HepG2 (cell line): Measurements from ENCODE around the gene CDC42EP1.

Source experiments
- ATF7 ChIP-seq, 2 experiments: fragments of 450-650 bp in 1 of 2; sonication (generic) in 1 of 2; formaldehyde crosslinking in 1 of 2; IDR thresholded peaks; 2 replicates each; pipeline versions ENCODE4 v1.4.0 to v1.6.1; 2016 to 2020; ENCODE audit warnings: antibody characterized with exemption in 1 of 2, mild to moderate bottlenecking in 1 of 2, missing genetic modification reagents in 1 of 2
- CC2D1A ChIP-seq: sonication (generic); formaldehyde crosslinking; IDR thresholded peaks from 2 replicates; pipeline ENCODE4 v1.8.1; 2023; ENCODE audit warnings: mild to moderate bottlenecking, missing genetic modification reagents
- ETV5 ChIP-seq: IDR thresholded peaks from 2 replicates; pipeline ENCODE4 v1.6.1; 2018; ENCODE audit warnings: missing biosample characterization, missing genetic modification reagents, inconsistent platforms, borderline replicate concordance
- NFYB ChIP-seq: sonication (generic); formaldehyde crosslinking; IDR thresholded peaks from 2 replicates; pipeline ENCODE4 v1.4.0; 2020; ENCODE audit warnings: missing genetic modification reagents
- PCBP1 ChIP-seq: fragments of 200-400 bp; formaldehyde crosslinking; IDR thresholded peaks from 2 replicates; pipeline ENCODE4 v1.6.1; 2017; ENCODE audit warnings: mild to moderate bottlenecking, low read depth, low read length, borderline replicate concordance
- POLR2AphosphoS2 ChIP-seq: IDR thresholded peaks from 2 replicates; pipeline ENCODE4 v1.6.1; 2011; ENCODE audit warnings: low read depth, low read length, improper control_type of control experiment
- SIN3A ChIP-seq: IDR thresholded peaks from 2 replicates; pipeline ENCODE4 v1.6.1; 2011; ENCODE audit warnings: low read depth, mild to moderate bottlenecking, control low read depth, low read length, borderline replicate concordance
- TEAD3 ChIP-seq: optimal IDR thresholded peaks from 2 replicates; pipeline ENCODE3; 2016; ENCODE audit warnings: borderline replicate concordance
- ZBTB20 ChIP-seq: sonication (generic); formaldehyde crosslinking; IDR thresholded peaks from 2 replicates; pipeline ENCODE4 v1.8.1; 2023; ENCODE audit warnings: missing genetic modification reagents, low read depth, mild to moderate bottlenecking, borderline replicate concordance
- ZNF30 ChIP-seq: sonication (generic); formaldehyde crosslinking; IDR thresholded peaks from 2 replicates; pipeline ENCODE4 v1.5.0; 2020; ENCODE audit warnings: mild to moderate bottlenecking, missing genetic modification reagents
- TF ChIP-seq, protein P1 (sequence below): sonication (generic); formaldehyde crosslinking; IDR thresholded peaks from 2 replicates; pipeline ENCODE4 v1.5.0; 2020; ENCODE audit warnings: mild to moderate bottlenecking, missing genetic modification reagents
- TF ChIP-seq, protein P2 (sequence below): sonication (generic); formaldehyde crosslinking; IDR thresholded peaks from 2 replicates; pipeline ENCODE4 v1.5.0; 2020; ENCODE audit warnings: mild to moderate bottlenecking, missing genetic modification reagents, moderate library complexity
- TF ChIP-seq, protein P3 (sequence below): sonication (generic); formaldehyde crosslinking; IDR thresholded peaks from 2 replicates; pipeline ENCODE4 v1.5.0; 2020; ENCODE audit warnings: missing genetic modification reagents

DNA sequence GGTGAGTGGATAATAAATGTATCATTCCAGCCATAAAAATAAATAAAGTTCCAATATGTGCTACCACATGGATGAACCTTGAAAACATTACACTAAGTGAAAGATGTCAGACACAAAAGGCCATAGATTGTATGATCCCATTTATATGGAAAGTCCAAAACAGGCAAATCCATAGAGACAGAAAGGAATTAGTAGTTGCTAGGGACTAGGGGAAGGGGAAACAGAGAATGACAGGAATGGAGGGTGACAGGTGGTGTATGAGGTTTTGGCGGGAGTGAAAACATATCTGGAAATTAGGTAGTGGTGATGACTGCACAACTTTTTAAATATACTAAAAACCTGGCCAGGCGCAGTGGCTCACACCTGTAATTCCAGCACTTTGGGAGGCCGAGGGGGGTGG lies 25.8 kb upstream of the CDC42EP1 start:
- TF ChIP-seq POLR2AphosphoS2 (no peak), PCBP1 (no peak), TEAD3 (CRISPR knock-in tag) (no peak), ZNF30 (CRISPR knock-in tag) (no peak), ZBTB20 (CRISPR knock-in tag) (no peak), ATF7 (IDR thresholded peaks at IDR 0.05) (no peak), ATF7 (CRISPR knock-in tag; IDR thresholded peaks at IDR 0.05) (no peak), NFYB (CRISPR knock-in tag) (no peak), CC2D1A (CRISPR knock-in tag) (no peak), SIN3A (no peak), ETV5 (no peak)
- TF ChIP-seq, protein P1, sequence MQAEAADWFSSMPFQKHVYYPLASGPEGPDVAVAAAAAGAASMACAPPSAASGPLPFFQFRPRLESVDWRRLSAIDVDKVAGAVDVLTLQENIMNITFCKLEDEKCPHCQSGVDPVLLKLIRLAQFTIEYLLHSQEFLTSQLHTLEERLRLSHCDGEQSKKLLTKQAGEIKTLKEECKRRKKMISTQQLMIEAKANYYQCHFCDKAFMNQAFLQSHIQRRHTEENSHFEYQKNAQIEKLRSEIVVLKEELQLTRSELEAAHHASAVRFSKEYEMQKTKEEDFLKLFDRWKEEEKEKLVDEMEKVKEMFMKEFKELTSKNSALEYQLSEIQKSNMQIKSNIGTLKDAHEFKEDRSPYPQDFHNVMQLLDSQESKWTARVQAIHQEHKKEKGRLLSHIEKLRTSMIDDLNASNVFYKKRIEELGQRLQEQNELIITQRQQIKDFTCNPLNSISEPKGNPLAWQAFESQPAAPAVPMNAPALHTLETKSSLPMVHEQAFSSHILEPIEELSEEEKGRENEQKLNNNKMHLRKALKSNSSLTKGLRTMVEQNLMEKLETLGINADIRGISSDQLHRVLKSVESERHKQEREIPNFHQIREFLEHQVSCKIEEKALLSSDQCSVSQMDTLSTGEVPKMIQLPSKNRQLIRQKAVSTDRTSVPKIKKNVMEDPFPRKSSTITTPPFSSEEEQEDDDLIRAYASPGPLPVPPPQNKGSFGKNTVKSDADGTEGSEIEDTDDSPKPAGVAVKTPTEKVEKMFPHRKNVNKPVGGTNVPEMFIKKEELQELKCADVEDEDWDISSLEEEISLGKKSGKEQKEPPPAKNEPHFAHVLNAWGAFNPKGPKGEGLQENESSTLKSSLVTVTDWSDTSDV (CRISPR knock-in tag): no peak
- TF ChIP-seq, protein P2, sequence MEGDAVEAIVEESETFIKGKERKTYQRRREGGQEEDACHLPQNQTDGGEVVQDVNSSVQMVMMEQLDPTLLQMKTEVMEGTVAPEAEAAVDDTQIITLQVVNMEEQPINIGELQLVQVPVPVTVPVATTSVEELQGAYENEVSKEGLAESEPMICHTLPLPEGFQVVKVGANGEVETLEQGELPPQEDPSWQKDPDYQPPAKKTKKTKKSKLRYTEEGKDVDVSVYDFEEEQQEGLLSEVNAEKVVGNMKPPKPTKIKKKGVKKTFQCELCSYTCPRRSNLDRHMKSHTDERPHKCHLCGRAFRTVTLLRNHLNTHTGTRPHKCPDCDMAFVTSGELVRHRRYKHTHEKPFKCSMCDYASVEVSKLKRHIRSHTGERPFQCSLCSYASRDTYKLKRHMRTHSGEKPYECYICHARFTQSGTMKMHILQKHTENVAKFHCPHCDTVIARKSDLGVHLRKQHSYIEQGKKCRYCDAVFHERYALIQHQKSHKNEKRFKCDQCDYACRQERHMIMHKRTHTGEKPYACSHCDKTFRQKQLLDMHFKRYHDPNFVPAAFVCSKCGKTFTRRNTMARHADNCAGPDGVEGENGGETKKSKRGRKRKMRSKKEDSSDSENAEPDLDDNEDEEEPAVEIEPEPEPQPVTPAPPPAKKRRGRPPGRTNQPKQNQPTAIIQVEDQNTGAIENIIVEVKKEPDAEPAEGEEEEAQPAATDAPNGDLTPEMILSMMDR (CRISPR knock-in tag): no peak
- TF ChIP-seq, protein P3, sequence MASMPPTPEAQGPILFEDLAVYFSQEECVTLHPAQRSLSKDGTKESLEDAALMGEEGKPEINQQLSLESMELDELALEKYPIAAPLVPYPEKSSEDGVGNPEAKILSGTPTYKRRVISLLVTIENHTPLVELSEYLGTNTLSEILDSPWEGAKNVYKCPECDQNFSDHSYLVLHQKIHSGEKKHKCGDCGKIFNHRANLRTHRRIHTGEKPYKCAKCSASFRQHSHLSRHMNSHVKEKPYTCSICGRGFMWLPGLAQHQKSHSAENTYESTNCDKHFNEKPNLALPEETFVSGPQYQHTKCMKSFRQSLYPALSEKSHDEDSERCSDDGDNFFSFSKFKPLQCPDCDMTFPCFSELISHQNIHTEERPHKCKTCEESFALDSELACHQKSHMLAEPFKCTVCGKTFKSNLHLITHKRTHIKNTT (CRISPR knock-in tag): no peak
